ENCODE data around the gene GNPTAB. TPM values are rescaled to one million over a fixed set of nuclear protein-coding genes. Genes with fewer than 3 reads are reported as not detected.

GNPTAB gene
- total RNA-seq, 1 experiment from 2014 or later: 40.8 TPM

GRCh38 chr12:101852998-101853397 lies 22.2 kb upstream of the GNPTAB start:
- no TSS peak for BruUV-seq (replicated peaks)
- Histone ChIP-seq H3K36me3 (ENCODE audit: control insufficient read depth, insufficient read depth, low read length) (no peaks in the 10 kb centered on the region), H3K4me1 (ENCODE audit: control insufficient read depth, insufficient read depth, low read length) (no peaks in the 10 kb centered on the region), H3K9me3 (ENCODE audit: control insufficient read depth, insufficient read depth, low read depth, low read length) (no peaks in the 10 kb centered on the region), H3K4me3 (ENCODE audit: low read depth in 2 of 2, low read length in 2 of 2) (no peak overlapping the region), H3K27me3 (ENCODE audit: control insufficient read depth, insufficient read depth, low read length) (no peaks in the 10 kb centered on the region), H3K27ac (ENCODE audit: low read length) (no peak overlapping the region)
- ATAC-seq: no peak
- in situ Hi-C loops (cut with HindIII; ENCODE audit: low pct_unique_long_range_greater_than_20kb, low sequenced_read_pairs) (no loop called here), intact Hi-C loops (cut with micrococcal nuclease; ENCODE audit: unreplicated experiment) (no loop called here)
- CTCF ChIA-PET: no interaction called here
- POLR2A ChIA-PET: interaction anchor here (0.5 kb wide), 1 partner anchor 11 kb away, joined by 3 read pairs; no protein-coding TSS in a partner anchor
- no peak for DNase-seq (ENCODE audit: low read depth, low spot score)
- TF ChIP-seq POLR2AphosphoS5 (IDR thresholded peaks at IDR 0.05; ENCODE audit: low read depth, low read length): no peak
- TF ChIP-seq SIN3A (IDR thresholded peaks at IDR 0.05; ENCODE audit: borderline replicate concordance, insufficient read depth, low read depth, low read length): no peak
- TF ChIP-seq, protein P1, sequence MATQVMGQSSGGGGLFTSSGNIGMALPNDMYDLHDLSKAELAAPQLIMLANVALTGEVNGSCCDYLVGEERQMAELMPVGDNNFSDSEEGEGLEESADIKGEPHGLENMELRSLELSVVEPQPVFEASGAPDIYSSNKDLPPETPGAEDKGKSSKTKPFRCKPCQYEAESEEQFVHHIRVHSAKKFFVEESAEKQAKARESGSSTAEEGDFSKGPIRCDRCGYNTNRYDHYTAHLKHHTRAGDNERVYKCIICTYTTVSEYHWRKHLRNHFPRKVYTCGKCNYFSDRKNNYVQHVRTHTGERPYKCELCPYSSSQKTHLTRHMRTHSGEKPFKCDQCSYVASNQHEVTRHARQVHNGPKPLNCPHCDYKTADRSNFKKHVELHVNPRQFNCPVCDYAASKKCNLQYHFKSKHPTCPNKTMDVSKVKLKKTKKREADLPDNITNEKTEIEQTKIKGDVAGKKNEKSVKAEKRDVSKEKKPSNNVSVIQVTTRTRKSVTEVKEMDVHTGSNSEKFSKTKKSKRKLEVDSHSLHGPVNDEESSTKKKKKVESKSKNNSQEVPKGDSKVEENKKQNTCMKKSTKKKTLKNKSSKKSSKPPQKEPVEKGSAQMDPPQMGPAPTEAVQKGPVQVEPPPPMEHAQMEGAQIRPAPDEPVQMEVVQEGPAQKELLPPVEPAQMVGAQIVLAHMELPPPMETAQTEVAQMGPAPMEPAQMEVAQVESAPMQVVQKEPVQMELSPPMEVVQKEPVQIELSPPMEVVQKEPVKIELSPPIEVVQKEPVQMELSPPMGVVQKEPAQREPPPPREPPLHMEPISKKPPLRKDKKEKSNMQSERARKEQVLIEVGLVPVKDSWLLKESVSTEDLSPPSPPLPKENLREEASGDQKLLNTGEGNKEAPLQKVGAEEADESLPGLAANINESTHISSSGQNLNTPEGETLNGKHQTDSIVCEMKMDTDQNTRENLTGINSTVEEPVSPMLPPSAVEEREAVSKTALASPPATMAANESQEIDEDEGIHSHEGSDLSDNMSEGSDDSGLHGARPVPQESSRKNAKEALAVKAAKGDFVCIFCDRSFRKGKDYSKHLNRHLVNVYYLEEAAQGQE (IDR thresholded peaks at IDR 0.05; ENCODE audit: insufficient read depth in 1 of 2, low read depth in 2 of 2, low read length in 1 of 2): no peak
- TF ChIP-seq CTCF (IDR thresholded peaks at IDR 0.05): no peak
- no peak for TF ChIP-seq TCF7L2 (IDR thresholded peaks at IDR 0.05; ENCODE audit: low read depth, low read length)

DNA sequence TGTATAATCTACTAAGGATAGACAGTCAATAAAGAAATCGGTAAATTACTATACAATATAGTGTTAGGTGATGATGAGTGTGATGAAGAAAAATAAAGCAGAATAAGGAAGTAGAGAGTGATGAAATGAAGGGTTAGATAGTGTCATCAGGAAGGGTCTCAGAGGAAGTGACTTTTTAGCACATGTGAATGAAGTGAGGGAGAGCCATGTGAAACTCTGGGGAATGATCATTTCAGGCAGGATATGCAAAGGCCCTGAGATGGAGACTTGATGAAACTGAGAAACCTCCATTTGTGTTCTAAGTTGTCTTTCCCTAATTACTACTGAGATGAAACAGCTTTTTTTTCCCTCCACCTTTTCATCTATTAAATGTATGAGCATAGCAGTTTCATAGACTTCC lies 19.4 kb upstream of the GNPTAB start:
- no peak for DNase-seq (ENCODE audit: low read depth, low spot score)
- no peak for TF ChIP-seq SIN3A (IDR thresholded peaks at IDR 0.05; ENCODE audit: borderline replicate concordance, insufficient read depth, low read depth, low read length)
- no peak for TF ChIP-seq POLR2AphosphoS5 (IDR thresholded peaks at IDR 0.05; ENCODE audit: low read depth, low read length)
- TF ChIP-seq CTCF (IDR thresholded peaks at IDR 0.05): no peak
- TF ChIP-seq, protein P1 (IDR thresholded peaks at IDR 0.05; ENCODE audit: insufficient read depth in 1 of 2, low read depth in 2 of 2, low read length in 1 of 2): no peak
- no peak for TF ChIP-seq TCF7L2 (IDR thresholded peaks at IDR 0.05; ENCODE audit: low read depth, low read length)
- CTCF ChIA-PET: no interaction called here
- BruUV-seq (replicated peaks): no TSS peak
- Histone ChIP-seq H3K4me1 (ENCODE audit: control insufficient read depth, insufficient read depth, low read length) (no peaks in the 10 kb centered on the region), H3K9me3 (ENCODE audit: control insufficient read depth, insufficient read depth, low read depth, low read length) (no peaks in the 10 kb centered on the region), H3K27ac (ENCODE audit: low read length) (no peak overlapping the region), H3K4me3 (ENCODE audit: low read depth in 2 of 2, low read length in 2 of 2) (no peak overlapping the region), H3K36me3 (ENCODE audit: control insufficient read depth, insufficient read depth, low read length) (no peaks in the 10 kb centered on the region), H3K27me3 (ENCODE audit: control insufficient read depth, insufficient read depth, low read length) (no peaks in the 10 kb centered on the region)
- in situ Hi-C loops (cut with HindIII; ENCODE audit: low pct_unique_long_range_greater_than_20kb, low sequenced_read_pairs) (no loop called here), intact Hi-C loops (cut with micrococcal nuclease; ENCODE audit: unreplicated experiment) (no loop called here)
- POLR2A ChIA-PET: no interaction called here
- ATAC-seq: no peak

All from Panc1 (cell line).